ENCODE results near the gene MYOM3. TPM values are rescaled to one million over a fixed set of nuclear protein-coding genes. Genes with fewer than 3 reads are reported as not detected.

The MYOM3 gene
- polyA plus RNA-seq, 2 of the 4 experiments (the other 2 are of a cell fraction): 2.6 to 8.5 TPM

GRCh38 chr1:24111262-24111995, 506 bp downstream of the MYOM3 start:
- DNase-seq (ENCODE audit: low read depth in 1 of 2, low spot score in 1 of 2) (no peak), FAIRE-seq (no peak), ATAC-seq (no peak)
- POLR2A ChIA-PET: no interaction called here
- peak overlapping the region in 1 of 2 experiments; percentile 56; a peak in 1 of 6 replicates for H3K27ac ChIP-seq
- WGBS (ENCODE audit: missing lambda C conversion rate): 94% methylated on average over 19 of the region's 20 CpGs
- H3K4me1 ChIP-seq: peaks cover 31% of the 10 kb centered on the region
- H3K9me3 ChIP-seq: no peaks in the 10 kb centered on the region
- H3K4me2 ChIP-seq: no peak overlapping the region
- CTCF ChIA-PET: interaction anchor here (0.6 to 5.1 kb wide), 10 partner anchors 8 to 475 kb away, joined by 3 to 28 read pairs (median 4); no protein-coding TSS in a partner anchor
- H3K4me3 ChIP-seq: no peak overlapping the region
- TF ChIP-seq MAFK (IDR thresholded peaks at IDR 0.05; ENCODE audit: partially characterized antibody) (peak; percentile 29), NFE2L2 (conservative IDR thresholded peaks at IDR 0.05; ENCODE audit: low read length) (no peak)

- ChIA-PET POLR2A (no interaction called here), CTCF (interaction anchor here (0.6 to 5.1 kb wide), 5 partner anchors 23 to 476 kb away, joined by 3 to 28 read pairs (median 3); no protein-coding TSS in a partner anchor)
- H3K4me2 ChIP-seq: no peak overlapping the region
- FAIRE-seq: no peak
- DNase-seq (ENCODE audit: low read depth in 1 of 2, low spot score in 1 of 2): no peak
- peaks cover 32% of the 10 kb centered on the region for H3K4me1 ChIP-seq
- no peak overlapping the region for H3K4me3 ChIP-seq
- H3K27ac ChIP-seq: 0 out of 6 replicates have a peak overlapping the region, but pooled peaks of 1 of the 2 experiments have one; percentile 10
- 93% methylated on average over 11 of the region's 14 CpGs for WGBS (ENCODE audit: missing lambda C conversion rate)
- no peaks in the 10 kb centered on the region for H3K9me3 ChIP-seq
- no peak for ATAC-seq
- no peak for TF ChIP-seq PBX3 (IDR thresholded peaks at IDR 0.05)
- no peak for TF ChIP-seq CHD2 (IDR thresholded peaks at IDR 0.05; ENCODE audit: low read length, partially characterized antibody)
- TF ChIP-seq PHF8 (IDR thresholded peaks at IDR 0.05; ENCODE audit: borderline replicate concordance, low read depth): no peak
- TF ChIP-seq CBX8 (IDR thresholded peaks at IDR 0.05): no peak
- TF ChIP-seq SMC3 (IDR thresholded peaks at IDR 0.05): no peak
- no peak for TF ChIP-seq BCL3 (IDR thresholded peaks at IDR 0.05)
- TF ChIP-seq ELK1 (IDR thresholded peaks at IDR 0.05; ENCODE audit: low read depth, low read length): no peak
- no peak for TF ChIP-seq RNF2 (IDR thresholded peaks at IDR 0.05; ENCODE audit: borderline replicate concordance, low read depth)
- no peak for TF ChIP-seq RAD21 (conservative IDR thresholded peaks at IDR 0.05 in 1 of 2, IDR thresholded peaks at IDR 0.05 in 1 of 2)
Measured at GRCh38 chr1:24110642-24111261, 1.2 kb downstream of the MYOM3 start.

- POLR2A ChIA-PET: no interaction called here
- 91% methylated on average over 13 of the region's 15 CpGs for WGBS (ENCODE audit: missing lambda C conversion rate)
- Histone ChIP-seq H3K4me3 (no peak overlapping the region; the same call in 2 of the 3 replicates), H3K9me3 (no peaks in the 10 kb centered on the region), H3K4me2 (peak overlapping the region; percentile 98), H3K27ac (peak overlapping the region; percentile 86 to 94; a peak in 5 of 6 replicates), H3K4me1 (peaks cover 37% of the 10 kb centered on the region)
- FAIRE-seq (no peak), DNase-seq (ENCODE audit: low read depth in 1 of 2, low spot score in 1 of 2) (no peak), ATAC-seq (no peak)
- TF ChIP-seq EP300 (IDR thresholded peaks at IDR 0.05) (no peak), RFX5 (IDR thresholded peaks at IDR 0.05) (no peak), ZSCAN20 (CRISPR knock-in tag; IDR thresholded peaks at IDR 0.05) (no peak), NFE2L2 (conservative IDR thresholded peaks at IDR 0.05; ENCODE audit: low read length) (no peak), HES2 (IDR thresholded peaks at IDR 0.05) (no peak), CBX8 (IDR thresholded peaks at IDR 0.05) (no peak), CBX2 (IDR thresholded peaks at IDR 0.05; ENCODE audit: borderline replicate concordance, low read depth) (no peak), FOSL2 (IDR thresholded peaks at IDR 0.05) (no peak), FOSL2 (CRISPR knock-in tag; IDR thresholded peaks at IDR 0.05) (no peak), MAFK (IDR thresholded peaks at IDR 0.05; ENCODE audit: partially characterized antibody) (no peak), ELK1 (IDR thresholded peaks at IDR 0.05; ENCODE audit: low read depth, low read length) (no peak)
- CTCF ChIA-PET: interaction anchor here (5.1 kb wide), 1 partner anchor 39 kb away, joined by 28 read pairs; no protein-coding TSS in a partner anchor
Measured at GRCh38 chr1:24109686-24110475, 2.1 kb downstream of the MYOM3 start.

Measured in A549 (cell line).